Mesenchymal stem cell (in vitro differentiated cells and primary cell): Measurements from ENCODE around the gene AGAP4.
A peak's percentile ranks its signal among the peaks of the same experiment; 100 is the strongest.
"Not testable (repeated sequence)": the region's sequence is repeated elsewhere in the genome, so short reads cannot be mapped to it uniquely, and the experiment has no call there.

Source experiments
- DNase-seq: peaks from one replicate; pipeline ENCODE4 v3.0.0-alpha.2; 2013
- H2AFZ ChIP-seq: one replicate; pipeline ENCODE4 v1.6.1; 2013; ENCODE audit warnings: low read depth, mild to moderate bottlenecking, control low read depth, inconsistent platforms, low read length, moderate library complexity
- H2AK5ac ChIP-seq: 2 replicates; pipeline ENCODE4 v1.6.1; 2013; ENCODE audit warnings: low read length, moderate library complexity, mild to moderate bottlenecking, inconsistent platforms; ENCODE audit not compliant: severe bottlenecking
- H2BK120ac ChIP-seq: one replicate; pipeline ENCODE4 v1.6.1; 2013; ENCODE audit warnings: low read depth, mild to moderate bottlenecking, inconsistent platforms, low read length, moderate library complexity
- H2BK12ac ChIP-seq, 2 experiments: one replicate each; pipeline ENCODE4 v1.6.1; 2013; ENCODE audit warnings: inconsistent platforms in 2 of 2, low read length in 2 of 2, mild to moderate bottlenecking in 2 of 2, moderate library complexity in 2 of 2, control low read depth in 1 of 2
- H2BK15ac ChIP-seq: one replicate; pipeline ENCODE4 v1.6.1; 2013; ENCODE audit warnings: mild to moderate bottlenecking, low read depth, inconsistent platforms; ENCODE audit not compliant: poor library complexity, severe bottlenecking
- H2BK5ac ChIP-seq: 2 replicates; pipeline ENCODE4 v1.6.1; 2013; ENCODE audit warnings: low read depth, mild to moderate bottlenecking, low read length, control low read depth, inconsistent platforms; ENCODE audit not compliant: poor library complexity, severe bottlenecking
- H3K14ac ChIP-seq, 2 experiments: one replicate each; pipeline ENCODE4 v1.6.1; 2013; ENCODE audit warnings: inconsistent platforms in 2 of 2, low read length in 2 of 2, control low read depth in 1 of 2, mild to moderate bottlenecking in 1 of 2, moderate library complexity in 1 of 2
- H3K18ac ChIP-seq, 2 experiments: one replicate each; pipeline ENCODE4 v1.6.1; 2013; ENCODE audit warnings: inconsistent platforms in 2 of 2, low read length in 2 of 2, control low read depth in 1 of 2, low read depth in 1 of 2, mild to moderate bottlenecking in 1 of 2
- H3K23ac ChIP-seq, 2 experiments: one replicate each; pipeline ENCODE4 v1.6.1; 2013; ENCODE audit warnings: inconsistent platforms in 2 of 2, low read length in 2 of 2, mild to moderate bottlenecking in 2 of 2, moderate library complexity in 2 of 2, control low read depth in 1 of 2
- H3K27ac ChIP-seq: 2 replicates; pipeline ENCODE4 v1.5.1; 2013; ENCODE audit warnings: mild to moderate bottlenecking, moderate library complexity, low read length, control low read depth, inconsistent platforms; ENCODE audit not compliant: poor library complexity, severe bottlenecking
- H3K27me3 ChIP-seq, 2 experiments: 2 replicates each; pipeline versions ENCODE4 v1.6.1 to v1.7.0; 2013; ENCODE audit warnings: low read length in 2 of 2, mild to moderate bottlenecking in 2 of 2, moderate library complexity in 2 of 2, control low read depth in 1 of 2, inconsistent platforms in 1 of 2; ENCODE audit not compliant: control insufficient read depth in 1 of 2, insufficient read depth in 1 of 2
- H3K36me3 ChIP-seq, 2 experiments: 2 replicates each; pipeline versions ENCODE4 v1.6.1 to v1.7.0; 2013; ENCODE audit warnings: low read length in 2 of 2, control low read depth in 1 of 2, inconsistent platforms in 1 of 2, low read depth in 1 of 2, mild to moderate bottlenecking in 1 of 2; ENCODE audit not compliant: insufficient read depth in 2 of 2, control insufficient read depth in 1 of 2
- H3K4ac ChIP-seq, 2 experiments: one replicate each; pipeline ENCODE4 v1.6.1; 2013; ENCODE audit warnings: inconsistent platforms in 2 of 2, low read length in 2 of 2, mild to moderate bottlenecking in 2 of 2, moderate library complexity in 2 of 2, control low read depth in 1 of 2, low read depth in 1 of 2
- H3K4me1 ChIP-seq: 2 replicates; pipeline ENCODE4 v1.6.1; 2013; ENCODE audit warnings: low read depth, low read length, control low read depth; ENCODE audit not compliant: control insufficient read depth, insufficient read depth
- H3K4me2 ChIP-seq: 2 replicates; pipeline ENCODE4 v1.6.1; 2013; ENCODE audit warnings: low read length, mild to moderate bottlenecking, inconsistent platforms; ENCODE audit not compliant: poor library complexity, severe bottlenecking
- H3K4me3 ChIP-seq, 2 experiments: 2 replicates each; pipeline versions ENCODE4 v1.5.1 to v1.7.0; 2013; ENCODE audit warnings: low read length in 2 of 2, mild to moderate bottlenecking in 2 of 2, control low read depth in 1 of 2, low read depth in 1 of 2; ENCODE audit not compliant: insufficient read depth in 1 of 2
- H3K79me1 ChIP-seq: replicated peaks from 2 replicates; pipeline ENCODE4 v1.6.1; 2013; ENCODE audit warnings: mild to moderate bottlenecking, control low read depth, low read length, inconsistent platforms; ENCODE audit not compliant: poor library complexity, severe bottlenecking
- H3K9ac ChIP-seq: 2 replicates; pipeline ENCODE4 v1.7.0; 2013; ENCODE audit warnings: mild to moderate bottlenecking, low read length, moderate library complexity
- H3K9me3 ChIP-seq: 2 replicates; pipeline ENCODE4 v1.7.0; 2013; ENCODE audit warnings: mild to moderate bottlenecking, low read length; ENCODE audit not compliant: control insufficient read depth
- H4K8ac ChIP-seq: one replicate; pipeline ENCODE4 v1.6.1; 2013; ENCODE audit warnings: inconsistent platforms, mild to moderate bottlenecking, low read length, moderate library complexity
- H4K91ac ChIP-seq: one replicate; pipeline ENCODE4 v1.6.1; 2013; ENCODE audit warnings: mild to moderate bottlenecking, low read length, inconsistent platforms
- WGBS: methylation state at CpG from one replicate; pipeline ENCODE4 v1.1.7; 2013; ENCODE audit warnings: mixed read lengths; 5-methylcytosine and 5-hydroxymethylcytosine counted together

The AGAP4 gene

DNA sequence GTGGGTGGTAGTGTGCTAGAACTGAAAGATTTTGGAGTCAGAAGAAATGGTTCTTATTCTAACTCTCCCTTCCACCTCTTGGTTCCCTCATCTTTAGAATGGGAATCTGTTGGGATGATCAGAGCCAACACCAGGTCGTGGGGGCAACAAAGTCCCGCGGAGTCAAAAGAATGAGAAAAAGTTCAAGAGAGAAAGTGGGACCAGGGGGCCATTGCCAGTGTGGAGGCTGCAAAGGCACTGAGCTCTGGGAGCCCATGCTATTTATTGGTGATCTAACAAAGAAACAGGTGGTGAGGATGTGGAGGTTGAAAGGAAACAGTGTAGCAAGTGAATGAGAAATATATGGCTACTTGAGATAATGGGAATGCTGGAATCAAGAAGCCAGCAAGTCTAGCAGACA, 29.4 kb downstream of the AGAP4 start:
- Histone ChIP-seq H3K4me1 (peaks cover 3% of the 10 kb centered on the region), H2BK120ac (no peak overlapping the region), H3K9ac (no peak overlapping the region), H3K36me3 (no peaks in the 10 kb centered on the region), H2BK5ac (no peak overlapping the region), H3K14ac (no peak overlapping the region), H3K23ac (no peak overlapping the region), H3K4me2 (no peak overlapping the region), H3K4ac (no peak overlapping the region), H3K4me3 (no peak overlapping the region), H3K79me1 (no peaks in the 10 kb centered on the region), H2AFZ (no peak overlapping the region), H4K91ac (no peak overlapping the region), H3K9me3 (peaks cover 15% of the 10 kb centered on the region), H2BK15ac (no peak overlapping the region), H3K18ac (no peak overlapping the region), H3K27ac (no peak overlapping the region), H2BK12ac (no peak overlapping the region), H2AK5ac (no peak overlapping the region), H3K27me3 (no peaks in the 10 kb centered on the region), H4K8ac (no peak overlapping the region)
- DNase-seq: no peak
- WGBS: 94% methylated on average over 3 of the region's 3 CpGs

GRCh38 chr10:45817130-45817859, 30.0 kb downstream of the AGAP4 start:
- Histone ChIP-seq H2BK120ac (no peak overlapping the region), H4K8ac (no peak overlapping the region), H3K4me3 (no peak overlapping the region), H3K27ac (no peak overlapping the region), H2BK15ac (no peak overlapping the region), H3K4me1 (peaks cover 3% of the 10 kb centered on the region), H3K27me3 (no peaks in the 10 kb centered on the region), H2BK12ac (no peak overlapping the region), H3K36me3 (no peaks in the 10 kb centered on the region), H2AK5ac (no peak overlapping the region), H3K4me2 (no peak overlapping the region), H3K4ac (no peak overlapping the region), H2BK5ac (no peak overlapping the region), H3K23ac (no peak overlapping the region), H3K9ac (no peak overlapping the region), H4K91ac (no peak overlapping the region), H3K79me1 (no peaks in the 10 kb centered on the region), H3K18ac (no peak overlapping the region), H3K14ac (no peak overlapping the region), H2AFZ (no peak overlapping the region), H3K9me3 (peaks cover 15% of the 10 kb centered on the region)
- no peak for DNase-seq
- 90% methylated on average over 7 of the region's 7 CpGs for WGBS

GRCh38 chr10:45814146-45814545, 33.2 kb downstream of the AGAP4 start:
- H3K79me1 ChIP-seq, H3K4me1 ChIP-seq, H3K36me3 ChIP-seq, H3K18ac ChIP-seq, H2BK12ac ChIP-seq, H3K4ac ChIP-seq, H4K8ac ChIP-seq, H3K27me3 ChIP-seq, H3K4me2 ChIP-seq, H3K9ac ChIP-seq, H2AFZ ChIP-seq, H4K91ac ChIP-seq, H2BK15ac ChIP-seq, H3K4me3 ChIP-seq, H2BK120ac ChIP-seq, H3K23ac ChIP-seq, H2BK5ac ChIP-seq, H3K14ac ChIP-seq, H2AK5ac ChIP-seq: not testable (repeated sequence)
- Histone ChIP-seq H3K9me3 (peaks cover 15% of the 10 kb centered on the region), H3K27ac (peak overlapping the region; percentile 63)
- 100% methylated on average over 3 of the region's 4 CpGs for WGBS
- DNase-seq: peak; percentile 27

DNA sequence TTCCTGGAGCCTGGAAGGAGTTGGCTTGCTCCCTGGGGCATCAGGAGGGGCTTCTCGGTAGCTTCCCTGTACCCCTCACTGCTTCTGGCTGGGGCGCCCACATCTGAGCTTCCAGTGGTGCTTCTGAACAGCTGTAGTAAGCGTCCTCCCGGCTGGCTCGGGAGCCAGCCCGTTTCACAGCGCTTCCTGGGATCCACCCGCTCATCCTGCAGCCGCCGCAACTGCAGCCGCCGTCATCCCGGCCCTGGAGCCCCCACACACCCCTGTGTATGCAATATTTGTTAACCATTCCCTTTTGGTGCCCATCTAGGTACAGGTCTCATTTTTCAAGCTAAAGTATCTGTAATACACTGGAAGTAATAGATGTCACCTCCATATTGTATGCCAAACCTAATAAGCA, 34.3 kb downstream of the AGAP4 start:
- not testable (repeated sequence) for DNase-seq, H3K4me3 ChIP-seq, H3K14ac ChIP-seq, H2AFZ ChIP-seq, H2BK12ac ChIP-seq, H3K4me2 ChIP-seq, H3K27me3 ChIP-seq, H2BK5ac ChIP-seq, H3K36me3 ChIP-seq, H2AK5ac ChIP-seq, H3K4ac ChIP-seq, H4K91ac ChIP-seq, H4K8ac ChIP-seq, H3K4me1 ChIP-seq, H3K9ac ChIP-seq, H2BK15ac ChIP-seq, H3K79me1 ChIP-seq, H3K27ac ChIP-seq, H3K9me3 ChIP-seq, H2BK120ac ChIP-seq, H3K23ac ChIP-seq, H3K18ac ChIP-seq
- WGBS: 95% methylated on average over 13 of the region's 13 CpGs
